Dermis microvascular lymphatic vessel endothelial cell (primary cell): ENCODE results near the gene EFNA1. TPM values are rescaled to one million over a fixed set of nuclear protein-coding genes. Genes with fewer than 3 reads are reported as not detected.

ENCODE experiments used
- DNase-seq, 2 donors: peaks; one replicate each; pipeline versions ENCODE4 v3.0.0 to v3.0.0-alpha.2; 2010; ENCODE audit warnings: low read depth in 2 of 2
- total RNA-seq: library from RNA; depleted of rRNA; stranded (reverse); fragments of >200 nt; gene quantifications from 2 replicates; pipeline ENCODE4 v1.2.1, GENCODE V29; 2014

Gene EFNA1
- 132 and 215 TPM in 2 replicates for total RNA-seq

- peak; percentile 92 to 97 for DNase-seq
Measured at GRCh38 chr1:155127105-155127966, at the start of gene EFNA1. EFNA1 (plus strand) TSS chr1:155127876; CDS start chr1:155127978, 102 bp downstream.

DNA sequence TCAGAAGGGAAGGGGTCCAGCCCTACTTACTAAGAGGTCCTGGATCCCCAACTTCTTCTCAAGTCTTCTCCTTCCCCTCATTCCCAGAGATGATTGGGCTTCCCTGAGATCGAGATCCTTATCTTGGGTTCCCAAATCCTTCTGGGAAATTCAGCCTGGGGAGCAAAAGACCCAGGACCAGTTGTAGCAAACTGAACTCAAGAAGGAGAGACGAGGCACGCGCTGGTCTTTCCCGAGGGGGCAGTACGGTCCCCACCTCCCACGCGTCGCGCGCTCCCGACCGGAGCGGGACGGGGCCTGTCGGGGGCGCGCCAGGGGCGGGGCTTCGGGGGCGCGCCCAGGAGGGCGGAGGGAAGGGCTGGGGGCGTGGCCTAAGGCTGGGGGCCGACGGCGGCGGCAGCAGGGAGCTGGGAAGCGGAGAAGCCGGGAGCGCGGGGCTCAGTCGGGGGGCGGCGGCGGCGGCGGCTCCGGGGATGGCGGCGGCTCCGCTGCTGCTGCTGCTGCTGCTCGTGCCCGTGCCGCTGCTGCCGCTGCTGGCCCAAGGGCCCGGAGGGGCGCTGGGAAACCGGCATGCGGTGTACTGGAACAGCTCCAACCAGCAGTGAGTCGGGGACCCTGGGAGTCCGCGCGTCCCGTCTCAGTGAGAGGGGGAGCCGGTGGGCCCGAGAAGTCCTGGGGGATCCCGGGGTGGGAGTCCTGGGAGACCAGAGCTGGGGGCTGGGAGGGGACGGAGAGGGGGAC, 49.0 kb upstream of the EFNA1 start, which contains the start of gene EFNA3:
Gene EFNA3, plus strand, starts transcription at position 369 of the 741 bp plus-strand sequence. Its CDS starts 105 bp downstream, at position 474.
- peak in 1 of 2 donors; percentile 75 for DNase-seq

GRCh38 chr1:155079210-155079486, 48.5 kb upstream of the EFNA1 start:
- no peak for DNase-seq

DNA sequence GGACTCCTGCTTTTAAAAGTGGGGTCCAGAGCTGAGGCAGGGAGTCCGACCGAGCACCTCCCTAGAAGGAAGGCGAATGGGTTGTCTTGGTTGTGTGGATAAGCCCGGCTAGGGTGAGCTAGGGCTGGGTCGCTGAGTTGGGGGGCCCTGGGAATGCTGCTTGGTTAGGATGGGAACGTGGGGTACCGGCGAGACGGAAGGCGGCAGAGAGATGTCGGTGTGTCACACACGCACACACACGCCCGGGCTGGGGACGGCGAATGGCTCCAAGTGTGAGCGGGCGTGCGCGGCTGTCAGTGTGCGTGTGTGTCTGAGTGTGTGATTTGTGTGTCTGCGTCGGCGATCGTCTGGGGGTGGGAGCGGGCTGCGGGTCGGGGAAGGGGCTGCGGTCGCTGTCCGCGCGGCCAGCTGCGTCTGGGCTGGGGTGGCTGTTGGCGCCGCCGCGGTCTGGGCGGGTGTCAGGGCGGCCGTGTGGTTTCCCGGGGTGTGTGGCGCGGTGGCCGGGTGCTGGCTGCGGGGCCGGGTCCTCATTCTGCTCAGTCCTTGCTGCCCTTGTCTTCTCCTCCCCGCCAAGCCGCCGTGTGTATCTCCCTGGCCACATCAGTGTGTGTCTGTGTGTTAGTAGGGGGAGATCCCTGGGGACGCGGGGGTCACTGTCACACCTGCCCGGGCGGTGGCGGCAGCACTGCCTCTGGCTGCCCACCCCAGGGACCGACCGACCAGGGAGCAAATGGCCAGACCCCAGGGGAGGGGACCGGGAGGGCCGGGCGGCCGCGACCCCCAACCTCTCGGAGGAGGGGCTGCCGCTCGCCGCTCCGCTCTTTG, 48.0 kb upstream of the EFNA1 start:
- no peak for DNase-seq

DNA sequence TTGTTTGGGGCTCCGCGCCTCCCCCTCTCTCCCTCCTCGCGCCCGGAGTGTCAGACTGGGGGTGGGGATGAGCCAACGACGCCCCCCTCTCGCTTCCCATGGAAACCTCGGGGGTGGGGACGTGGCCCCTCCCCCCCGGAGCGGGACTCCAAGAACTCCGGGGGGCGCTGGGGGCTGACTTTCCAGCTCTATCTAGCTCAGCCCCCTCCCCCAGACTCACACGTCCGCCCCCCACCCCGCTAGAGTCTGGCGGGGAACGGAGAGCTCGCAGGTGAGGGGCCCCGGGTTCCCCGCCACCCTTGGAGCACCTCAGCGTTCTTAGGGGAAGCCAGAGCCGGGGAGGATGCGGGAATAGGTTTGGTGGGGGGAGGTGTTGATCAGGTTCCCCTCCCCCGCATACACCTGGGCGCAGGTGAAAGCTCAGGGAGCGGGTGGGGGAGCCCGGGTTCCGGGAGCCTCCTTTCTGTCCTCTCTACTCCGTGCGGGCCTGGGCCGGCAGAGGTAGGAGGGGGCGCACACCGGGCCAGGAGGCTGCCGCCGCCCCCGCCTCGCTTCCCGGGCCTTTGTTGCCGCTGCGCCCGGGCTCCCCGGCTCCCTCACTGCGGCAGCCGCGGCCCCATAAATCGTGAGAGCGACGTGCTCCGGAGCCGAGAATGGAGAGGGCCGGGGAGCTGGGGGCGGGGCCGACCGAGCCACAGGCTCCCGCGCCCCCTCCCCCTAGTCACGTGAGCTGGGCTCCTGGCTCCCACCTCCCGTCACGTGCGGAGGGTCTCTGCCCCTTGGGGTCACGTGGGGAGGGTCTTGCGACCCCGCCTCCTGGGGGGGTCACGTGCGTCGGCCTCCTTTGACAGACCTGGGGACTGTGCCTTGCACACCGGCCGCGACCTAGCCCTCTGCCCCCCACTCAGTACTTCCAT, 47.1 kb upstream of the EFNA1 start:
- DNase-seq = peak in 1 of 2 donors; percentile 21

DNA sequence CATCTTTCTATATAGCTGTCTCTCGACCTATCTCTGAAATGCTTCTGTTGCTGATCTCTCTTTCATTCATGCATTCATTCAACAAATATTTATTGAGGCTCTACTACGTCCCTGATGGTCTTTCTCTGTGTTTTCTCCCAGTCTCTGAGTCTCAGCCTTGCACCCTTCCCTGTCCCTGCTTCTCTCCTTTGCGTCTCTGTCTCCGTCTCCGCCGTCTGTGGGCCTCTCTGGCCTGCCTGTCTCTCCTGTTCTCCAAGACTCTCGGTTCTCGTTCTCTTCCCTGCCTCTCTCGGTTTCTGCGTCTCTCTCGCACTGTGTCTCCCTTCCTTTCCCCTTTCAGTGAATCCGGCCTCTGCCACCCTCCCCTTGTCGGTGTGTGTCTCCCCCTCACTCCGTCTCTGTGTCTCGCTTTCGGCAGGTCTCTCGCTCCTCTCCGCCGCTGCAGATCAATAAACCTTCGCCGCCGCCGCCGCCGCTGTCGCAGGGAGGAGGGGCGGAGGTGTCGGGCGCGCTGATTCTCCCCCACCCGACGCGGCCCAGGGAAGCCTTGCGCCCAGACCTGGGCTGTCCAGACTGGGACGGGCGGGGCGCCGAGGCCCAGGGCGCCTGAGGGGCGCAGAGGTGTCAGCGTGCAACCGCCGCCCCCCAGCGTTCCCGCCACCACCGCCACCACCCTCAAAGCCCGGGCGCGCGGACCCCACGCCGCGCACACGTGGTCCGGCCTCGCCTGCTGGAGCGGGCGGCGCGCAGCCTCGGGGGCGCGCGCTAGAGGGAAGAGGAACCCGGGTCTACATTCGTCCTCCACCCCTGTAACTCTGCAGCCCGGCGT, 46.0 kb upstream of the EFNA1 start:
- no peak for DNase-seq

DNA sequence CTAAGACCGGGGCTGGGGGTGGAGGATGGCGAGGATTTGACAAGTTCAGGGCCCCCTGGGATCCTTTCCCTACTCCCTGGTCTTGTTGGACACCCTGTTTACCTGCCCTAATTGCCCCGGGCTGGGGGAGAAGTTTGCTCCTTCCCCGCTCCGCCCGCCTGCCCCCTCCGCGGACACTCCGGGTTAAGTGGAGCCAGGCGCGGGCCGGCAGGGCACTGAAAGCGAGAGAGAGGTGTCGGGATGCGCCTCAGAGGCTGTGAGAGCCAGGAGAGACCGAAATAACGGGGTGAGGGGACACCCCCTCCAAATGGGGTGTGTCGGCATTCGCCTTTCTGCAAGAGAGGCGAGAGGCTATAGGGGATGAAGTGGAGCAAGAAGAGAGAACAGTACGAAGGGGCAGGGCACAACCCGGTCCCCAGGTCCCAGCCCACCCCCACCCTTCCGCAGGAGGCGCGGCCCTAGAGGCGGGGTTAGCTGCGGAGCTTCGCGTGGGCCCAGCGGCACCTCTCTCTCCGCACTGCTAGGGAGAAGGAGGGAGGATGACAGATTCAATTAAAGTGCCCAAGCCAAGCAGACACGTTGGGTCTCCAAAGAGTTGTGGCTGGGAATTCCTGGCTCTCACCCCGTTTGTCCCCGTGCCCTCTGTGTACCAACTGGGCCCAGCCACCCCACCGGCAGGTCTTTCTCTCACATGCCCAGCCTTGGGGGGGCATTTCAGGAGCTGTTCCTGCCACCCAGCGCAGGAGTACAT, 45.2 kb upstream of the EFNA1 start:
- no peak for DNase-seq

GRCh38 chr1:155083052-155083541, 44.6 kb upstream of the EFNA1 start:
- DNase-seq = no peak

DNA sequence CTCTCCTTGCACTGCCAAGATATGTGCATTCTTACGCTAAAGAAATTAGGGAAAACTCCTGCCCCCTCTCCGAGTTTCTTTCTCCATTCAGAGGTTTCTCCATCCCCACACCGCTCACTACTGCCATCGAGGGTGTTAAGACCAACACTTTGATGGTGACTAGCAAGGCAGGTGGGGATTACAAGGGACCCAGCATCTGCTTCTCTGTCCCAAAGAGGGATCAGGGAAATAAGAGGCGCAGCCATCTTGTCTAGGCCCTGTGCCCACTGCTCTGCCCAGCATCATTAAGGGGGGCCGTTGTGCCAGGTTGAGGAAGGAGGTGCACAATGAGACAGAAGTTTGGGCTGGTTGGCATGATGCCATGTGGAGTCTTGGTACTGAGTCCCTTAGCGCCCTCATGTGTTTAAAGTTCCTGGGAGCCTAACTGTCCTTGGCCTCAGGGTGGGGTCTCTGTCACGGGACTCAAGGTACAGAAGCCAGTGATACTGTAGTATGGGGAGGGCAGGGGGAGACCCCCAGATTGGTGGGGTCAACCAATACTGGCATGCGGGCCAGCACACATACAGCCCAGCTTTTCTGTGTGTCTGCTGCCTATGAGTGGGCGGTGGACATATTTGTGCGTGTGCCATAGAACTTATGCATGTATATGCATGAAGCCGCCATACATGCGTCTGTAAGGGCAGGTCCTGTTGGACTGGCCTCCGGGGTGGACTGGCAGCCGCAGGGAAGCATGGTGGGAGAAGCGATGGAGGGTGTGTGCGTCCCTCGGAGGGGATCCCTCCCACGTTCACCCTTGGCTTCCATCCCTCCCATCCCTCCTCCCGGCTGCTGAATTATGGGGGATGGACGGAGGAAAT, 43.6 kb upstream of the EFNA1 start:
- peak in 1 of 2 donors; percentile 29 for DNase-seq

DNA sequence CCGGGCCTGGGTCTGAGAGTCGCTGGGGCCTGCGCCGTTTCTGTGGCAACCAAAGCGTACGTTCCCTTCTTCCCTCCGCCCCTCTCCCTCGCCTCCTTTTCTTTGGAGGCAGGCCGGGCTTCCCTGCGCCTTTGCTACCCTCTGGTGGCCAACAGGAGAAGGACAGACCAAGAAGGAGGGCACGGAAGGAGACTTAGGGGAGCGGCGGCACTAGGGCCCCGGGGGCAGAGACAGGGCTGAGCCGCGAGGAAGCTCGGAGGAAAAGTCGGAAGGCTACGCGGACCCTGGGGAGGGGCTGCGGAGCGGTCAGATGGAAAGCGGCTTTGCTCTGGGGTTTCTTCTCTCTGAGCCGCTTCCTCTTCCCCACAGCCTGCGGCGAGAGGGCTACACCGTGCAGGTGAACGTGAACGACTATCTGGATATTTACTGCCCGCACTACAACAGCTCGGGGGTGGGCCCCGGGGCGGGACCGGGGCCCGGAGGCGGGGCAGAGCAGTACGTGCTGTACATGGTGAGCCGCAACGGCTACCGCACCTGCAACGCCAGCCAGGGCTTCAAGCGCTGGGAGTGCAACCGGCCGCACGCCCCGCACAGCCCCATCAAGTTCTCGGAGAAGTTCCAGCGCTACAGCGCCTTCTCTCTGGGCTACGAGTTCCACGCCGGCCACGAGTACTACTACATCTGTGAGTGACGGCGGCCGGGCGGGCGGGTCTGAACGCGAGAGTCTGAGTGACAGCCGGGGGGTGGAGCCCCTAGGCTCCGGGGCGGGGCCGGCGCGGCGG, 42.8 kb upstream of the EFNA1 start:
- peak; percentile 68 to 92 for DNase-seq

- peak in 1 of 2 donors; percentile 45 for DNase-seq
Measured at GRCh38 chr1:155085504-155086127, 42.1 kb upstream of the EFNA1 start.

- DNase-seq = peak in 1 of 2 donors; percentile 57
Measured at GRCh38 chr1:155086128-155086741, 41.4 kb upstream of the EFNA1 start.

DNA sequence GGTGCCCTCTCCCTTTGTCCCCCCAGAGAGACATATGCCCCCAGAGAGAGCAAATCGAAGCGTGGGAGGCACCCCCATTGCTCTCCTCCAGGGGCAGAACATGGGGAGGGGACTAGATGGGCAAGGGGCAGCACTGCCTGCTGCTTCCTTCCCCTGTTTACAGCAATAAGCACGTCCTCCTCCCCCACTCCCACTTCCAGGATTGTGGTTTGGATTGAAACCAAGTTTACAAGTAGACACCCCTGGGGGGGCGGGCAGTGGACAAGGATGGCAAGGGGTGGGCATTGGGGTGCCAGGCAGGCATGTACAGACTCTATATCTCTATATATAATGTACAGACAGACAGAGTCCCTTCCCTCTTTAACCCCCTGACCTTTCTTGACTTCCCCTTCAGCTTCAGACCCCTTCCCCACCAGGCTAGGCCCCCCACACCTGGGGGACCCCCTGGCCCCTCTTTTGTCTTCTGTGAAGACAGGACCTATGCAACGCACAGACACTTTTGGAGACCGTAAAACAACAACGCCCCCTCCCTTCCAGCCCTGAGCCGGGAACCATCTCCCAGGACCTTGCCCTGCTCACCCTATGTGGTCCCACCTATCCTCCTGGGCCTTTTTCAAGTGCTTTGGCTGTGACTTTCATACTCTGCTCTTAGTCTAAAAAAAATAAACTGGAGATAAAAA, 40.7 kb upstream of the EFNA1 start:
- no peak for DNase-seq

- peak; percentile 52 to 76 for DNase-seq
Measured at GRCh38 chr1:155091071-155092051, 36.3 kb upstream of the EFNA1 start.
